CD4-positive, alpha-beta T cell treated with Interleukin-15 for 4 hours (primary cell): ENCODE data around the gene NOTCH2.

Experiments used
- DNase-seq: peaks from one replicate; pipeline ENCODE4 v3.0.0-alpha.2; 2020; ENCODE audit warnings: low spot score

Gene NOTCH2

GRCh38 chr1:119874186-119874585 is 195.3 kb downstream of the NOTCH2 start:
- DNase-seq, result no peak

- no peak for DNase-seq
These were observed 196.1 kb downstream of the NOTCH2 start for GRCh38 chr1:119873135-119874015.

DNA sequence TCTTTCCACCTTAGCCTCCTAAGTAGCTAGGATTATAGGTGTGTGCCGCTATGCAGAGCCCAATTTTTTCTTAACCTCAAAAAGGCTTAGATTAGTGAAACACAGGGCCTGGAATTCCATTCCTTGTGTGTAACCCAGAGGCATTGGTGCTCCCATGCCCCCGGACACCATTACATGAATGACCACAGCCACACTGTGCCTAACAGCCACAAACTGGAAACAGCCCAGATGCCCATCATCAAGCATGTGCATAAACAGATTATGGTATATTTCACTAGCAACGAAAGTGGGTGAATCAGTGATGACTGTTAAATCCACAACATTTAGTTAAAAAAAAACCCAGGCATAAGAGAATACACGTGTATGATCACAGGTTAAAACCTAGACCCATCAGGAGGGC is 197.6 kb downstream of the NOTCH2 start:
- no peak for DNase-seq

GRCh38 chr1:119870917-119871596 is 198.4 kb downstream of the NOTCH2 start:
- DNase-seq, result peak; percentile 32

- DNase-seq, result no peak
These were observed 199.5 kb downstream of the NOTCH2 start for GRCh38 chr1:119869995-119870394.

DNA sequence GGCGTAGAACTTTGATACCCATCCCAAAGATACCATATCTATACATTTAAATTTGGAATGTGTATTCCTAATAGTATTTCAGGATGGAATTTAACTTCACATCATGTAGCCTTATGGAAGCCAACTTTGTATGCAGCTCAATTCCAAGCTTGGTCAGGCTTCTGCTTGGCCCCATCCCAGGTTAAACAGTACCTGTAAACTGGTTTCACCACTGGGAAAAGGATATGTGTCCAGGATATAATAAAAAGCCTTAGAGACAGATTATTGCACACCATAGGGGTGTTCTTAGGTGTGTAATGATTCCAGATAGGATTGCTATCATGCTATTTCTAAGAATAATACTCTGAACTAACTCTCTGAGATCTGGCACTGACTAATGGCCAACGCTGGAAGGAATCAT is 201.3 kb downstream of the NOTCH2 start:
- no peak for DNase-seq

GRCh38 chr1:119866451-119866850 is 203.0 kb downstream of the NOTCH2 start:
- no peak for DNase-seq

GRCh38 chr1:119865627-119866026 is 203.8 kb downstream of the NOTCH2 start:
- DNase-seq, result no peak

- no peak for DNase-seq
These were observed 207.2 kb downstream of the NOTCH2 start for GRCh38 chr1:119862276-119862675.
